Cortex of kidney (tissue), 1 donor: Measurements from ENCODE around the gene PLPPR1.
"Not testable (repeated sequence)": the region's sequence is repeated elsewhere in the genome, so short reads cannot be mapped to it uniquely, and the experiment has no call there.

Experiments used
- DNase-seq: peaks from one replicate; lab custom pipeline; 2025; lab: John Stamatoyannopoulos, UW

The PLPPR1 gene

DNA sequence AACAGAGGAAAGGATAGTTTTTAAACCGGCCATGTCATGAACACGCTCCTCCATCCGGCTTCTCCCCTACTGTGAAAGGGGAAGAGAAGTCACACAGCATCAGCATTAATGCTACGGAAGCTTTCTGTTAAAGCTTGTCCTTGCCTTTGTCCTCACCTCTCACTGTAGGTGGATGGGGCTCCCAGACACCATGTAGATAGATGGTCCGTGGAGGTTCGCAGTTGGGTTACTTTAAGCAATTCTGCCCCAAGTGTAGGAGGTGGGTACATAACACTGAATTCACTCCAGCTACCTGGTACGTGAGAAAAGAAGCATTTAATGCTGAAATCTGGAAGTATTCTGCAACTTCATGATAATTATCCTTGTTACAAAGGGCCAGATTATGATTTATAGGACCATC lies 190.5 kb downstream of the PLPPR1 start:
- no peak for DNase-seq

DNA sequence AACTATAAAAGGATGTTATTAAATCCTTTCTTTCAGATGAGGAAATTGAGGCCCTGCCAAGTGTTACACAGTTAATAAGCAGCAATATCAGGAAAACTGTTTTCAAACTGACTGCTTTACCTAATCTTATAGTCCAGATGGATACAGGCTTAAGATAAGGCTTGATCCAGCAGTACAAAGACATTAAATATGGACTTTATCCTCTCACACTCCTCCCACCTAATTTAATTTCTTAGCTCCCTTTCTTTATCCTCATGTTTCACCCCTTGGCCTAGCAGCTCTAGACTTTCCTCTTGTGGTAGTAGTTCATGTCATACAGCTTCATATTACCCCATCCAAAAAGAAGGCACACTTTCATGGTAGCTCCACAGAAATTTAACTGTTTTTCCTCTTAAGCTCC lies 191.8 kb downstream of the PLPPR1 start:
- no peak for DNase-seq

DNA sequence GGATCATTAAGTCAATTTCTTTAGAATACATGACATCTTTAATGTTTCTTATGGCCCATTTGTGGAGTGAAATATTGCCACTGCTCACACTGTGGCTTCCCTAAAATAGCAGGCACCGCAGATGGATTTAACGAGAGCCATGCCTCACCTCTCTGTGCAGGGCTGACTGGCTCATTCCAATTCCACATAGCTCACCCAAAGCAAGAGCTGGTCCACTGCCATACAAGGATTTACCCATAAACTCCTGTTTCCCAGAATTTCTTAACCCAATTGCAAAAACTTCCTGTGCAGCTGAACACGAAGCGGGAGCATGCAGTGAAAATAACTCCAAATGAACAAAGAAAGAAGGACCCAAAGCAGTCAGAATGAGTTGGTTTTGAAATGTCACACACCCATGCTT lies 196.7 kb downstream of the PLPPR1 start:
- no peak for DNase-seq

DNA sequence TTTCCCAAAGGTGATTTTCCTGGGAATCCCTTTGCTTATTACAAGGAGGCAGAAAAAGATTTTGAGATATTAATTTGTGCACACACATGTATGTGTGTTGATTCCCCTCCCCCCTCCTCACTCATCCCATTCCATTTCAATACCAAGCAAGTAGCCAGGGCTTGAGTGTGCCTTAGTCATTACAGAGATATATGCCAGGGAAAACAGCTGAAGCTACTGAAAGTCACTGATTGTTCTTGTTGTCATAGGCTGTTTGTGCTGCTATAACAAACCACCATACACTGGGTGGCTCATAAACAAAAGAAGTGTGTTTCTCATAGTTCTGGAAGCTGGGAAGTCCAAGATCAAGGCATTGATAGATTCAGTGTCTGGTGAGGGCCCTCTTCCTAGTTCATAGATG lies 197.6 kb downstream of the PLPPR1 start:
- DNase-seq, result no peak

DNA sequence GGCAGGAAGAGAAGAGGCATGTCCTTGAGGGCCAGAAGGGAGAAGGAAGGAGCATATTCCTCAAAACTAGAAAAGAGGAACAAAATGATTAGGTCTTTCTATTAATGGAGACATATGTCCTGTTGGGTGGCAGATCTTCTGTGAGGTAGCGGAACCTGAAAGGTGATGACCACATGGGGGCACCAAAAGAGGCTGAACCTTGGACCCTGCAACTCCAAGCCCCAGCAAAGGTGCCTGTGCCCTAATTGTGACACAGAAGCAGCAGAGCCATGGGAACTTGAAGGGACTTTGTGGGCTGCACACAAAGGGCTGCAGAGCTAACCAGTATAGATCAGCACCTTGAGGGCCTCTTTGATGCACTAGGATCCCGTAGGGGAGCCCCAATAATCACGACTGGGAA lies 198.3 kb downstream of the PLPPR1 start:
- DNase-seq, result no peak

DNA sequence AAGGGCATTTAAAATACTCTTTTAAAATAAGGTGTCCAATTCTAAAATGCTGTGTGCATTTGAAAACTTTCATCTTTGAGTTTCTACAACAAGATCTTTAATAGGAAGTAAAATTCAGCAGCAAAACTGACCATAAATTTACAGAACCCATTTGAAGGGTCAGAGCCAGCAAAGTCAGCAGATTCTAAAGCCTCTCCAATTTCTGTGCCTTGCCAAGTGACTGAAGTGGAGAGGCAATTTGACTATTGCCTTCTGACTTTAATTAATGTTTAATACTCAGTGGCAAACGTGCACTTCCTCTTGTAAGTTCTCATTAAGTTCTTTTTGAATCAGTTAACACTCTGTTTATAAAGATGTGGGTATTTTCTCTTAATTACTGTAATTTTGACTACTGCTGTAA lies 201.1 kb downstream of the PLPPR1 start:
- no peak for DNase-seq

DNA sequence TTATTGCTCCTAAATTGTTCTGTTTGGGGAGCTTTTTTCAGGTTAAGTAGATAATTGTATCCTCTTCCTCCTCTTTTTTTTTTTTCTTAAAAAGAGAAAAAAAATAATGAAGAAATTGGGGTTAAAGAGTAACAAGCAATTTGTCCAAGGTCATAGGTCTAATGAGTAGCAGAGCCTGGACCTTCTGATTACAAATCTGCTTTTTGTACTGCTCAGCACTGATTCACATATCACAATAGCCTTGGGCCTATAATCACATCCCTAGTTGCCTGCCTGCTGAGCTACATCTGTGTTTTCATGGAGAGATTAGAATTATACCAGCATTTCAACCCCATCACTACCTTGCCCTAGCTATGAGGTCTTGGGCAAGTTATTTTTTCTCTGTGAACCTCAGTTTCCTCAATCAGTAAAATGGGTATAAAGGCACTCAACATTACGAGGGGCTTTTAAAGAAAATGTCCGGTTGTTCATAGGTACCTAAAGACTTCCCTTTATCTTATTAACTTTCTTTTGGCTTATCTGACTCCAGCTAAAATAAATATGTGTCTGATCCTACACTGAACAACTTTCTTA lies 204.0 kb downstream of the PLPPR1 start:
- no peak for DNase-seq

DNA sequence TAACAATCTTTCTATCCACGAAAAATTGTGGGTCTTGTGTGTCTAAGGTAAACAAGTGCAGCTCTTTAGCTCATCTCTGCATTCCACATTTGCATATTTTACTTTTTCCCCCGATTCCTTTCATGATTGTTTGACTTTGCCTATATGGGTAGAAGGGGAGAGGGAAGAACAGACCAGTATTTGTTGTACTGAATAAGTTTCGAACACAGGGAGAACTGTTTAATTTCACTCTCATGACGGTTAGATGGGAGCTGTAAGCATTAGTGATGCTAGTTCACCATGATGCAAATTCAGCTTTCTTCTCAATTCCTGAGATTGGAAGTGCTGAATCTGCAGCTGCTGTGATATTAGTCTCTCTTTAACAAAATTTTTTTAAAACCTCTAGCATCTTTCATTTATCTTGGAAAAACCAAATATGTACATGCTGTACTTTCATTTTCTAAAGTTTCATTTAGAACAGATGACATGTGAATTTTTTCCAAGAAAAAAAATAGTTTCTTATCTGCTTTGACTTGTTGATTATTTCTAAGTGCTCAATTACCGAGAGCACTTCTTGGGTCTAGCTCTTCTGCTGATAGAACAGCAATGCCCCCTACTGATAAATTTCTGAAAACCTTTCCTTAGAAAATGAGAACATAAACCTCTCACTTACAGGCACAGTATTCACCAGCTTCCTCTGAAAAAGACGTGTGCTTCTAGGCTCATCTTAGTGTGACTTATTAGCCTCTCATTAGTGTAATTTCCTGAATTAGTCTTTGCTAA lies 206.8 kb downstream of the PLPPR1 start:
- DNase-seq, result no peak

DNA sequence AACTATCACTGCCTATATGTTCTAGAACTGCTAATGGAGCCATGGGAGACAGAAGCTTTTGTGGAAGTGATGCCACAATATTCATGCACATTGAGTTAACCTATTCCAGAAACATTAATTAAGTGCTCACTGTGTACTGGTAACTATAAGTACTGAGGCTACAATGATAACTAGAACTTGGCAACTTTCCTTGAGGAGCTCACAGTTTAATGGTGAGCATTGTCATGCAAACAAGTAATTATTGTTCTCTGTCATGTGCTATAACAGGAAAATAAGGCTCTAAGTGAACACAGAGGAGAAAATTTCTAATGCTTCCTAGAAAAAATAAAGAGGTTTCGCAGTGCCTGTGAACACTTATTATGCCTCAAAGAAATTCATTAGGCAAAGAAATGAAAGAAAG lies 214.1 kb downstream of the PLPPR1 start:
- DNase-seq, result no peak

DNA sequence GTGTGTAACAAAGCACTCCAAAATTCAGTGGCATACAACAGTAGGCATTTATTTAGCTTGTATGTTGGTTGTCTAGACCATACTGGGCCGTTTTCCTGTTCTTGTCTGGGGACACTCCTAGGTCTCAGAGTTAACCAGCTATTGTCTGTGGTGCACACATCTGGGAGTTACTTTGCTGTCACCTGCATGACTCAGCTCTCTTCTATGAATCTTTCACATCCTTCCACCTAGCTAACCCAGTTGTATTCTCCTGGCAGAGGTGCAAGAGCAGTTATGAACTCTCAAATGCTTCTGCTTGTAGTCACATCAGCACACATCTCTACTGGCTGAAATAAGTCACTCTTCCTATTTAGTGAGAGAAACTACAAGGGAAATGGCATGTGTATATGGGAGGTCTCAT lies 218.2 kb downstream of the PLPPR1 start:
- DNase-seq, result no peak

DNA sequence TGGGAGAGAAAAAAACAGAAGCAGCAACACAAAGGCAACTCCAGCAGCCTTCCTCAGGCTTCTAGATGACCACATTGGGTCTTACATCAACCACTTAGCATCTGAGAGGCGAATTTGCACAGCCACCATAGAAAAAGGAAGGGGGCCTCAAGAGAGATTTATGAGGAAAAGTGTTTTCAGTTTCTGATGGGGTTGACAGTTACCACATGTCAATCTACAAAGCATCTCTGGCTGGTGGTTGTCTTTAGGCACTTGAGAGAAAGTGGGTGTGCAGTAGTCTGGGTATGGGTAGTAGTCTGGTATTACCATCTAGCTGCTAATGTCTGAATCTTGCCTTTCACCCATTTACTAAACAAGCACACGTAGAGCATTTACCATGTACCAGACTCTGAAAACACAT lies 218.8 kb downstream of the PLPPR1 start:
- DNase-seq, result no peak

DNA sequence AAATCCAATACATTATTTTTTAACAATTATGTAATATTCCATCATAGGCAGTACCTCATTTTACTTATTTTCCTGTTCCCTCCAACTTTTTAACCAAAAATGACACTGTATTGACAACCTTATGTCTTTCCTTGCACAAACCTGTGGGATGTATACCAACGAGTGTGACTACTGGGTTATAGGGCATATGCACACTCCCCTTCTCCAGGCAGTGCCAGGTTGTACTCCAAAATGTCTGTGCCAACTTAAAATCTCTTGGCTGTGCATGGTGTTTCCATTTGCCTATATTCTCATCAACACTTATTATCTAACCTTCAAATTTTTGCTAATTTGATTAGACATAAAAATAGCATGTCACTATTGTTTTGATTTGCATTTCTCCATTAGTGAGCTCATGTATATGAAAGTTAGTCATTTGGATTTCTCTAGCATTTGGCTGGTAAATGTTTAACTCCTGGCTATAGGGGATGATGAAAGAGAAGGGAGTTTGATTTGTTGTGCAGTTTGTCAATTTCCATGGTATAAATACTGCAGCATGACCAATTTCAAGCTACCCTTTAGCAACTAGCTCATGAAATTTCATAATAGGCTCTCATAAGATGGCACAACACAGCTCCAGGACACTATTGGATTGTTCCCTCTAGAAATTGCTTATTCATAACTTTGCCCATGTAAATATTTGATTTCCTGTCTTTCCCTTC lies 226.4 kb downstream of the PLPPR1 start:
- no peak for DNase-seq

DNA sequence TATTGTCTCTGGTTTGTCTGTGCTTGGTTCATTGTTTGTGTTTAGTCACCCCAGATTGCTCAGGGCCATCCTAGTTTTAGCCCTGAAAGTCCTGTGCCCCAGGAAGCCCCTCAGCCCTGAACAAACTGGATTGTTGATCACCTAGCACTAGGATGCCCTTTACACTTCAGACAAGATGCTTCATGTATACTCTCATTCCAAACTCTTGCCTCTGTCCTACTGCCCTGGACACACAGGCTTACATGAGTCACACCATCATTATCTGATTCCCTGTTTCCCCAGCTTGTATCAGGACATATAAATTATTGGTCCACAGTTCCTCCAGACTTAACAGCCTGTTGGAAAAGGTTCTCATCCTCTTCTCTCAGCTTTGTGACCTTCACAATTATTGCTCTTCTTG lies 236.2 kb downstream of the PLPPR1 start:
- DNase-seq, result no peak

DNA sequence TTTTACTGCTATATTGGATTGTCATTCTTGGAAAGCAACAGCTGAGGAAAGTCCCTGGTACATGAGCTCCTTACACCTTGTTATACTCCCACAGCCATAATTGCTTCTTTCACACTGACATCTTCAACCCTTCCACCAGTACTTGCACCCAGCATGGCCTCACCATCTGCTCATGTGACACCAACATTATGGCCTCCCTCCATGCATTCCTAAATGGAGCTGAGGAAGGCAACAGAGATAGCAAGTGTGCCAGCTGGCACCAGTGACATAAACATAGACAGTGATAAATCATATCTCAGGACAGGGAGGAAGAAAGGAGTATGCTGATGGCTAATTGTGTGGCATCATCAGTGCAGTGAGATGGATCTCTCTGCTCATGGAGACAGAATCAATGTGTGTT lies 236.7 kb downstream of the PLPPR1 start:
- DNase-seq, result no peak

DNA sequence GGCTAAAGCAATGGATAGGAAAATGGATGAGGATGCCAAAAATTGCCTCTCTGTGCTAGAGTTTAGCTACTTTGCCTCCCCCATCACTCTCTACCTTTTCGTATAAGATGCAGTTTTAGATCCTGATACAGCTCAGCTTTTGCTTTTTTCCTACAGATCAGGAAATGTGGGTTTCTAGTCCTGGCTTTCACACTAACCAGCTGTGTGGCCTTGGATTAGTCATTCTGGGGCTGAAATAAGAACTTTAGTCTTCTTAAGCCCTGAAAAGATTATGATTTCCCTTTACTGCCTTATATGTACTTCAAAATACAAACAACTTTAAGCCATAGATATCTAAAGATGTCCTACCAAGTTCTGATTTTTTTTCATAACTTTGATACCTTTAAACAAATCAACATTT lies 239.9 kb downstream of the PLPPR1 start:
- DNase-seq, result no peak

DNA sequence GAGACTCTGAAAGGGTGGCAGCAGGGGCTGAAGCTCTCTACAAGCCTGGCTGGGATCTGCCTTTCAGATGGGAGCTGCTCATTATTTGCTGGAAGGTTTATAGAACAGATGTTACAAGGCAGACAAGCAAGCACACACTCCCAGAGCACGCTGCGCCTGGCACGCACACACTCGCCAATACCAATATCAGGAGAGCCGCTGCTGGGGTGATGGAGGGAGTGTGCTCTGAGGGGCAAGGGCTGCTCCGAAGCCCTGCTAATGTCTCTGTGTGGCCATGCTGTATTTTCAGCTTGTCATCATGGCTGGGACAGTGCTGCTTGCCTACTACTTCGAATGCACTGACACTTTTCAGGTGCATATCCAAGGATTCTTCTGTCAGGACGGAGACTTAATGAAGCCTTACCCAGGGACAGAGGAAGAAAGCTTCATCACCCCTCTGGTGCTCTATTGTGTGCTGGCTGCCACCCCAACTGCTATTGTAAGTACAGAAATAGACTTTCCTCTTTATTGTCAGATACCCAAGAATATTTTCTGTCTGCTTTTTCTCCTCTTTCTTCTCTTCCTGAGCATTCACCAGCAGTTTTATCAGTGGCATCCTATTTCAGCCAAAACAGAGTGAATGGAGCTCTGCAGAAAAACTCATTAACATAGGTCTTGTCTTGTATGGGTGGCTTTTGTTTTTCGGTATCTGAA lies 241.2 kb downstream of the PLPPR1 start:
- DNase-seq, result no peak

DNA sequence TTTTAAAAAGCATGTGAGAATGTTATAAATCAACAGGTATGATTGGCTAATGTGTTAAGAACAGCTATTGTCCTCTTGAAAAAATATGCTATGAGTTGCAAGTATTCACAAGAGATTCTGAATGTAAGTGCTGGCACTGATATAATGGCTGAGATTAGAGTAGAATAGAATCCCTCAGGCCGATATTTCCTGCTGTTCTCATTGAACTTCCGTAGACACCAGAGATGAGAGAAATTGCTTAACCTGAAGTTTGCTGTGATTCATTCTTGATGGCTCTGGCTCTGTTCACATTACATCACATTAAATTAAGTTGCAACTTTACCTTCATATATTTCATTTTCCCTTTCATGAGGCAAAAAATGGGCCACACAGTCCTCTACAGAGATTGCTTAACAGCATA lies 241.8 kb downstream of the PLPPR1 start:
- no peak for DNase-seq

DNA sequence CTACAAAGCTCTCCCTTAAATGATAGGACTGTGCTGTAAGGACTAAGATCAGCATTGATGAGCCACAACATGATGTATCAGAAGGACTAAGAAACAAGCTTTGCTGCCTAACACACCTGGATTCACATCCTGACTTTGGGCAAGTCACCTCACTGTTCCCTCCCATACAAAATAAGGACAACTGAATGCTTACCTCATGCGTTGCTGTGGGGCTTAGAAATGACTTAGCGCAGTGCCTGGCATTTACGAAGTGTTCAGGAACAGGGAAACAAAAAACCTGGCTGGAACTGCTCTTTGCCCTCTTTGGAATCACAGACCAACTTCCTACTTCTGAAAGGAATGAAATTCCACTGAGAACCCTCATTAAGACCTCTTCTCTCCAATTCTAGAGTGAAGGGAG lies 242.6 kb downstream of the PLPPR1 start:
- no peak for DNase-seq

DNA sequence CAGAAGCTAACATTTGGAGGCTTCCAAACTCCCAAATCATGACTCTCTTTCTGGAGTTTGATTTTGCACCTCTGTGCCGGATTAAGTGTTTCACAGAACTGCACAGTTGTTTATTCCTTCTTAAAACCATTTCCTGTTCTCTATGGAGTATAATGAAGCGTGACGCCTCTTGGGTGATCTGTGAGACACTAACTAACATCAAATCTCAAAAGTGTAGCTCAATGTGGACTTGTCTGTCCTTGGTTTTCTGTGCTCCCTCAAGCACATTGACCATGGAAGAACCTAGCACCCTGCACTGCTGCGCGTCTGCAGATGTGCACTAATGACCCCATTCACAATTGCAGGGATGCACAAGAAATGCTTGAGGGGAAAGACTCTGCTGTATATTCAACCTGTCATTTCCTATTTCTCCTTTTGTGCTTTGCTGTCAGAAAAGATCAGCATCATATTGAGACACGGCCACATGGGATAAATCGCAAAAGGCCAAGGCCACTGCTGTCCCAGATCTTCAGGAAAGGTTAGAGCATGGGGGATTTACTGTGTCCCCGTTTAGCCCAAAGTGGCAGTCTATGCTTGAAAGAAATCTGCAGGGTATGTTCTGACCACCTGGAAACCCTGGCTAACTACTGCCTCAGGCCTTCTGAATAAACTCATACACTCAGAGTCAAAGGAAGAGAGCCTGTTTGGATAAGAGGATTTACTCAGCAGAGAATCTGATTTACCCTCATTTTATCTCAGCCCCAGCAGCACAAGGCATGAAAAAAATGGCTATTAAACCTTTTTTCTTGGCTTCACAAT lies 246.6 kb downstream of the PLPPR1 start:
- DNase-seq, result no peak

DNA sequence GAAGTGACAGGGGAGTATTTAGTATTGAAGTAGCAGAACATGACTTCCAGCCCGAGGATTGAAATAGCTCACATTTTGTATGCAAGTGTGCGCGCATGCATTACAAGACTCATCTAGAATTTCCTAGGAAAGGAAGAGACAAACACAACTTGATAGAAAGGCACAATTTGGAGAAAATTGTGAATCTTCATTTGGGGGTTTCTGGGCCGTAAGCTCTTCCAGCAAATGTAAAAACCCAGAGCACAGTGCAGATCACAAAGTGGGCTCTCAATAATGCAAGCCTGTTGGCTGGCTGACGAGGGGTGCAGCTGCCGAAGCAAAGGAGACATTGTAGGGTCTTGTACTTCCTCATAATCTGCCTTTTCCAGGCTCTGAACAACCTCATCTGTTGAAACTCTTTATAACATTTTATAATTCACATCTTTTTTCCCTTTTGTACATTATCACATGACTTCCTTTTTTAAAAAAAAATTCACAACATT lies 247.3 kb downstream of the PLPPR1 start:
- no peak for DNase-seq

DNA sequence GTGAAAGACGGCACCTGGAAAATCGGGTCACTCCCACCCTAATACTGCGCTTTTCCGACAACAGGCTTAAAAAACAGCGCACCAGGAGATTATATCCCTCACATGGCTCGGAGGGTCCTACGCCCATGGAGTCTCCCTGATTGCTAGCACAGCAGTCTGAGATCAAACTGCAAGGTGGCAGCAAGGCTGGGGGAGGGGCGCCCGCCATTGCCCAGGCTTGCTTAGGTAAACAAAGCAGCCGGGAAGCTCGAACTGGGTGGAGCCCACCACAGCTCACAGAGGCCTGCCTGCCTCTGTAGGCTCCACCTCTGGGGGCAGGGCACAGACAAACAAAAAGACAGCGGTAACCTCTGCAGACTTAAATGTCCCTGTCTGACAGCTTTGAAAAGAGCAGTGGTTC lies 262.5 kb downstream of the PLPPR1 start:
- not testable (repeated sequence) for DNase-seq

DNA sequence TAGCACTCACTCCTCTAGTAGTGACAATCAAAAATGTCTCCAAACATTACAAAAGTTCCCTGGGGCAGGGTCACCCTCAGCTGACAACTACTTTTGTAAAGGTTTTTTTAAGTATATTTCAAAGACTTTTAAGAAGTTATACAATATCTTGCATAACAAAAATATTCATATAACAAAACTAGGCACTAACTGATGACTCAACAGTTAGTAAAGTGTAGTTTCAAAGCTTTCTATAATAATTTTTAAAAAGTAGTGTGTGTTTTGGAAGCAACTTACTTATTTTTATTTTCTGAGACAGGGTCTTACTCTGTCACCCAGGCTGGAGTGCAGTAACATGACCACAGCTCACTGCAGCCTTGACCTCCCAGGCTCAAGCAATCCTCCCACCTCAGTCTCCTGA lies 271.4 kb downstream of the PLPPR1 start:
- no peak for DNase-seq
